Activated CD8-positive, alpha-beta memory T cell treated with anti-CD3 and anti-CD28 coated beads, Interleukin-2, amount 50 U/mL, for 4 hours (primary cell): ENCODE results near the gene DNASE1L3.

Source experiments
- DNase-seq: peaks from one replicate; pipeline ENCODE4 v3.0.0-alpha.2; 2020

The DNASE1L3 gene

DNA sequence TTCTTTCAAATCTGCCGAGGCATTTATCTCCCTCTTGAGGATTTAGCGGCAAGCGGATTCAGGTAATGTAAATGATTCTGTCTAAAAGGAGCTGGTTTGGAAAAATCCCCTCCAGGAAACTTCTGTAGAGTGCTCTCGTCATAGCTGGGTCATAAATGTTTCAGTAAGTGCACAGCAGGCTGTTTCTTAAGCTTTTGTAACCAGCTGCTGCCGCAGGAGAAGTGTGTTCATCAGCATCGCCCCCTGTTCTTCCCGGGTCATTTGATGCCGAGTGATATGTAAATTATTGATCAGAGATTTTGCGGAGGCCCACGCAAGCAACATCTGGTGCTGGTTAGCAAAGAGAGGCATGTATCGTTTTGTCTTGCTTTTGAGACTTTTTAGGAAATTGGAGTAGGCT, 53.1 kb downstream of the DNASE1L3 start:
- no peak for DNase-seq

DNA sequence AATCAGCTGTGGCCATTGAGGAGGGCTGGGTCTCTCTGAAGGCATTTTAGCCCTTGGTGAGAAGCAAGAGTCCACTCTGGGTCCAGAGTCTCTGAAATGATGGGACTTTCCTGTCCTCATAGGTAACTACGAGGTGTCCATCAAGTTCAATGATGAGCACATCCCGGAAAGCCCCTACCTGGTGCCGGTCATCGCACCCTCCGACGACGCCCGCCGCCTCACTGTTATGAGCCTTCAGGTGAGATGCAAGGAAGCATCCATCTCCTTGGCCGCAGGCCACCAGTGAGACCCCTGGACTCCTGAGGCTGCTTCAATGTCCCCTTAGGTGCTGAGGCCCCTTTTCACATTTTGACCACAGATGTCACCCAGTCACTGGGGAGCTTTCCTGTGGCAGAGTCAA, 54.9 kb downstream of the DNASE1L3 start:
- DNase-seq = no peak

DNA sequence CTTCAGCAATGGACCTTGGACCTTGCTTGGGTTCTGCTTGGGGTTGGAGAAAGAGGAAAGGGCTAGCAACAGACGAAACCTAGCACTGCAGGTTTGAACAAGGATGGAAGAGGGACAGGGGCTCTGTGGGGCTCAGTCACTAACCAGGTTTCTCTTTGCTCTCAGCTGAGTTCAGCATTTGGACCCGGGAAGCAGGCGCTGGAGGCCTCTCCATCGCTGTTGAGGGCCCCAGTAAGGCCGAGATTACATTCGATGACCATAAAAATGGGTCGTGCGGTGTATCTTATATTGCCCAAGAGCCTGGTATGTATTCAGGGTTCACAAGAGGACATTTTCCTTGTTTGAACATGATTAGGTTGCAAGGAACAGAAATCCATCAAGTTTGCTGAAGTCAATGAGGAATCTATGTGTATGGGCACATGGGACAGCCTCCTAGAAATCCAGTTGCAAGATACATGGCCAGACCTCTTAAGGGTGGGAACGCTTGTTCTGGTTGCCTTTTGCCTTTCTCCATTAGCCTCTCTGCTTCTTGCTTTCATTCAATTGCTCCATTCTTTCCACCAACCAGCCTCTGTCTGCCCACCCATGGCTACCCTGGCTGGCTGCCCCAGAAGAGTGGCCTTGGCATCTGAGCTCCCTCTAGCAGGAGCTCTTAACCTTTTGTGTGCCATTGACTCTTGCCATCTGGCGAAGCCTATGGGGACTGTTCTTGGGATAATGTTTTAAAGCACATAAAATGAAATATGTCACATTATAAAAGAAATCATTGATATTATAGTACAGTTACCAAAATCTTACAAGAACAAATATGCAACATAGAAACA, 55.9 kb downstream of the DNASE1L3 start:
- DNase-seq = no peak

DNA sequence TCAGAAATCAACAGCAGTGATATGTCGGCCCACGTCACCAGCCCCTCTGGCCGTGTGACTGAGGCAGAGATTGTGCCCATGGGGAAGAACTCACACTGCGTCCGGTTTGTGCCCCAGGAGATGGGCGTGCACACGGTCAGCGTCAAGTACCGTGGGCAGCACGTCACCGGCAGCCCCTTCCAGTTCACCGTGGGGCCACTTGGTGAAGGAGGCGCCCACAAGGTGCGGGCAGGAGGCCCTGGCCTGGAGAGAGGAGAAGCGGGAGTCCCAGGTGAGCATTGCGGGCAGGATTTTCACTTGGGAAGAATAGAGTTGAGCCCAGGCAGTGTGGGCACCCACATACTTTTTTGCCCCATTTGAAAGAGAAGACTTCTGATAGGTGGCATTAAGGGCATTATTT, 57.4 kb downstream of the DNASE1L3 start:
- no peak for DNase-seq

DNA sequence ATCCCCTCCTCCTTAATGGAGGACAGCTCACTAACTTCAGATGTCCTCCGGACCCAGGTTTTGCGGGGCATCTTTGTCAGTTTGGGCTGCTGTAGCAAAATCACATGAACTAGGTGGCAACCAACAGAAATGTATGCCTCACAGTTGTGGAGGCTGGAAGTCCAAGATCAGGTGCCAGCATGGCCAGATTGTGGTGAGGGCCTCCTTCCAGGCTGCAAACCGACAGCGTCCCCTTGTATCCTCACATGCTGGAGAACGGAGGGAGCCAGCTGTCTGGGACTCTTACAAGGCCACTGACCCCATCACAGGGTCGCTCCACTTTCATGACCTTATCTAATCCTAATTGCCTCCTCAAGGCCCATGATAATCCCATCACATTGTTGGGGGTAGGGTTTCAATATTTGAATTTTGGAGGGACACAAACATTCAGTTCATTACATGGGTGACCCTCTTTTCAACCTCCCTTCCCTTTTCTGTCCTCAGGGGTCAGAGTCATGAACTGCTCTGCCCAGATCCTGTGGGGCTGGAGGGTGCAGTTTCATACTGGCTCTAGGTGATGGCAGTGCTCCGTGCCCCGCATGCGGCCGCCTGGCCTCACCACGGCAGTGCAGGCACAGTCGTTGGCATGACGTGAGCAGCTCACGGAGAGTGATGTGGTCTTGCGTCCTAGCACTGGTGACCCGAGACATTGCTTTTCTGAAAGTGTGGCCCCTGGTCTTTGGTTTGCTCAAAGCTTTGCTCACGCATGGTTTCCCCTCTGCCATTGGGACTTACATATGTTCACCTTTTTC, 58.4 kb downstream of the DNASE1L3 start:
- no peak for DNase-seq

DNA sequence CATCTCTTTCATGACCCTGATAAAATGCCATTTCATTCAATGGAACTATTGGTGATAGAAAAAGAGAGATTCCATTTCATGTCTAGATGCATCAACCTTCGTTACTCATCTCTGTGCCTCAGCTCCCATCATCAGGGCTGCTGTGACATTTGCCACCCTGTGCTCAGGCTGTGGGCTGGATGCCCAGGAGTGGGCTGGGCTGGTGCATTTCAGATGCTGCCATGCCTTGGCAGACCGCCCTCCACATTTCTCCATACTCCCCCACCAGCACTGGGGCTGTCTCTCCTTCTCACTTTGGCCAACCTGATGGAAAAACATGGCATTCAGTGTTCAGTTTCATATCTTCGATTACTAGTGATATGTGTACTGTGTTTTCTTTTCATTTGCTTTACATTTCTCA, 59.1 kb downstream of the DNASE1L3 start:
- no peak for DNase-seq

DNA sequence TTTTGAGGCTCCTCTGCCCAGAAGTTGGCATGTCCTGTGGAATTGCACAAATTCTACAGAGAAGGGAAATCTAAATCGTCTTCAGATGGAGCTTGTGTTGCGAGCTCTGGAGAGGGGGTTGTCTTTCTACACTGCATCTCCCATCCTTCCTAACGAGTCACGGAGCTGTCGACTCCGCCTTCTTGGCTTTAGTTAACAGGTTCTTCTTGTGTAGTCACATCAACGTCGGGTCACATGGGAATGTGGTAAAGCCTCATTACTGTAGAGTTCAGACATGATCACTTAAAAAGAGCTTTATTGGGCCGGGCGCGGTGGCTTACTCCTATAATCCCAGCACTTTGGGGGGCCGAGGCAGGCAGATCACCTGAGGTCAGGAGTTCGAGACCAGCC, 60.0 kb downstream of the DNASE1L3 start:
- DNase-seq = no peak

DNA sequence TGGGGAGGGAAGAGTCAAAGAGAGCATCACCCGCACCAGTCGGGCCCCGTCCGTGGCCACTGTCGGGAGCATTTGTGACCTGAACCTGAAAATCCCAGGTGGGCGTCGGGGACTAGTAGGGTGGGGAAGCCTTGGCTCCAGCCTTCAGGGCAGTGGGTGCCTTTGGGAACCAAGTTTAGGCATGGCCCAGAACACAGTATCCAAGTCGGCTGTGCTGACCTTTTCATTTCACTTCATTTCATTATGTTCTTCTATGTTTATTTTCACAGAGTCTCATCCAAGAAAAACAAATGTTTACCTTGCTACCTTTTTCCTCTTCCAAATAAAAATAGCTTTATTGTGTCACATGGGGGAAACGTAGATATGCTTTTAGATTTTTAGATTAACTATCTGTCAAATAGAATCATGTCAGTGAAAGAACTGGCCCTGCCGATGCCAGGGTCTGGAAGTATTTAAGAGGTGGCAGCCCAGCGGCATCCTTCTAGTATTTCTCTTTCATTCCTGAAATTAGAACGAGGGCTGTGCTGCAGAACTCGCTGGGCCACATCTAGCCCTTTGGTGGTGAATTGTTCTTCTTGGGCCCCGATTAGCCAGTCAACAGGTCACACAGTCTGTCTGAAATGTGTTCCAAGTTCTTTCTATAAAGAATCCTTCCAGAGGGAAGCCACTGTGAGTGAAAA, 60.5 kb downstream of the DNASE1L3 start:
- DNase-seq = no peak

DNA sequence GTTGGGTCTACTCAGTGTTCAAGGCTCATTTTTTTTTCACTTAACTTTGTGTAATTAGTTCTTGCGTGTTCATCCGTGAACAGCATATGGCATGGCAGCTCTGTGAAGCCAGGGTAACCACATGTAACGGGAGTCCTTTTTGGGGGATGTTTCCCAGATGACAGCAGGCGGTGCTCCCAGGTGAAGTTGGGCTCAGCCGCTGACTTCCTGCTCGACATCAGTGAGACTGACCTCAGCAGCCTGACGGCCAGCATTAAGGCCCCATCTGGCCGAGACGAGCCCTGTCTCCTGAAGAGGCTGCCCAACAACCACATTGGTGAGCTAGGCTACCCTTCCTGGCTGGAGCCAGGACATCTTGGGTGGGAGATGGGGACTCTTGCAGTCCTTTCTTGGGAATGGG, 62.7 kb downstream of the DNASE1L3 start:
- DNase-seq = no peak

DNA sequence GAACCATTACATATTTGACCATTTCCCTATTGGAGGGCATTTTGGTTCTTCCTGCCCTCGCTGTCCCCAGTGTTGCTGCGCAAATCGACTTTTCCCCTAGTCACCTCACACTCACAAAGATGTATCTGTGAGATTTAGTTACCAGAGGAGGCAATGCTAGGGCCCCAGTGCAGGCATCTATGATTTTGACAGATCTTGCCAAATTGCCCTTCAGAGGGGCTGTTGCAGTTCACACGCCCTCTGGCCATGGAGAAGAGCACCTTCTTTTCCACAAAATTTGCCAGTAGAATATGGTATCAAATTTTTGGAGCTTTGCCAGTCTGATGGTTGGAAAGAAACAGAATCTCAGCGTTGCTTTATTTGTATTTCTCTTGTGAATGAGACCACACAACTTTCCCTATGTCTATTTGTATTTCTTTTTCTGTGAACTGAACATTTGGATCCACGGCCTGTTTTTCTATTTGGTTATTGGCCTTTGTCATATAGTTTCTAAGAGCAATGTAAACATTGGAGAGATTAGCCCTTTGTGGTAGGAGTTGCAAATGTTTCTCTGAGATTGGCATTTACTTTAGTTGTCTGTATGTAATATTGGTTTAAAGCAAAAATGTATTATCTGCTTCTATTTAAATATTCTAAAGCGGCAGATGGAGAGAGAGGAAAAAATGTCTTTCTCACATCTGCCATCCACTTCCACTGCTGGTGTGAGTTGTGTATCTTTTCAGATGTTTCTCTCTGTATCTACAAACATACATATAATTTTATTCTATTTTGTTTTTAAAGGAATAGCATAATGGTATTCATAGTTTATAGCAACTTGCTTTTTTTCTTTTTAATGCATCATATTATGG, 66.1 kb downstream of the DNASE1L3 start:
- DNase-seq = no peak

DNA sequence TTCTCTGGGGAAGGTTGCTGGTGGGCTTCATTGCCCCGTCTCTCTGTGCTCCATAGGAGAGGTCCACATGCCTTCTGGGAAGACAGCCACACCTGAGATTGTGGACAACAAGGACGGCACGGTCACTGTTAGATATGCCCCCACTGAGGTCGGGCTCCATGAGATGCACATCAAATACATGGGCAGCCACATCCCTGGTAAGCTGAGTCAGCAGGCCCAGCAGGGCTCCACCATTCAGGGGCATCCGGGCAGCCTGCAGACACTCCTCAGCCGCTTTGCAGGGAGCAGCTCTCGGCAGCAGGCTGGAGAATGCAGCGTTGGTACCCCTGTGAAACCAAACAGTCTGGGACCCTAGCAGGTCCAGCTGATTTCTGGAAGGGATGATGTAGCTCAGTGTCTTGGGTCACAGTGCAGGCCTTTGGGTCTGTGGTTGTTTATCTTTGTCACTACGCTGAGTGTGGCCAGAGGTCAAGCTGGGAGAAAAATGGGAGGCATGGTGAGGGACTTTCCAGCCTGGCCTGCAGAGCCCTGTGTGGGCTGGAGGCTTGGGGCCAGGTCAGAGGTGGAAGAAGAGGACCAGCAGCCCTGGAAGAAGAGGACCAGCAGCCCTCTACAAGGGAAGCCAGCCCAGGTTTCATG, 67.2 kb downstream of the DNASE1L3 start:
- no peak for DNase-seq
